Neuron (in vitro differentiated cells): Measurements from ENCODE around the gene FN1.

Source experiments
- H2AFZ ChIP-seq: one replicate; pipeline ENCODE4 v1.6.1; 2013; ENCODE audit warnings: low read depth, mild to moderate bottlenecking, inconsistent platforms, low read length, moderate library complexity
- H3K27me3 ChIP-seq: one replicate; pipeline ENCODE4 v1.6.1; 2013; ENCODE audit warnings: low read length; ENCODE audit not compliant: insufficient read depth
- H3K36me3 ChIP-seq: one replicate; pipeline ENCODE4 v1.6.1; 2013; ENCODE audit warnings: low read length; ENCODE audit not compliant: insufficient read depth
- H3K4me1 ChIP-seq: one replicate; pipeline ENCODE4 v1.6.1; 2013; ENCODE audit warnings: low read length; ENCODE audit not compliant: insufficient read depth
- H3K4me3 ChIP-seq: 2 replicates; pipeline ENCODE4 v1.5.1; 2013; ENCODE audit warnings: mild to moderate bottlenecking, low read length, moderate library complexity
- H3K9me3 ChIP-seq: one replicate; pipeline ENCODE4 v1.6.1; 2013; ENCODE audit warnings: low read length

Gene FN1

GRCh38 chr2:215436705-215437565 is 1.1 kb upstream of the FN1 start:
- Histone ChIP-seq H3K9me3 (no peaks in the 10 kb centered on the region), H3K4me1 (peaks cover 19% of the 10 kb centered on the region), H3K36me3 (peaks cover 4% of the 10 kb centered on the region), H3K4me3 (peak overlapping the region; percentile 94), H3K27me3 (no peaks in the 10 kb centered on the region), H2AFZ (peak overlapping the region; percentile 91)

DNA sequence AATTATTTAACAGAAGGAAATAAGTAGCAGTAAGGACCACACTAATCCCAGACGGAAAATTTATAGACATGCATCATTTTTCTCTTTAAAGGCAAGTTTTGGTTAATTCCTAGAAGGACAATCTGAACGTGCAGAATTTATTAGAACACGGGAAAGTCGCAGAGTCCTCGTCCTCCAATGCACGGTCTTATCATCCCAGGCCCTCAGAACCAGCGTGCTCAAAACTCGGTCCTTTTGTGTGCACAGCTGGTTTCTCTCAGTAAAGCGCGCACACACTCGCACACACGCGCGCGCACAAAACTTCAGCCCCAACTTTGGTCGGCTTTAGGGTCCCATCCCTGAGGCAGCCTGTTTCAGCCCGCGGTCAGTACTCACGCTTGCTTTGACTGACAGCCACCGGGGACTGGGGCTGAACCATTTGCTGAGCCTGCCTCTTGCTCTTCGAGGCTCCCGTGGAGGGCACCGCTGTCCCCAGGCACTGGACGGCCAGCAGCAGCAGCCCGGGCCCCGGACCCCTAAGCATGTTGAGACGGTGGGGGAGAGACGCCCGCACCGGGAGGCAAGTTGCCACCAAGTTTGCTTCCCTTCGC is 493 bp downstream of the FN1 start:
- Histone ChIP-seq H2AFZ (peak overlapping the region; percentile 92), H3K36me3 (peaks cover 11% of the 10 kb centered on the region), H3K27me3 (no peaks in the 10 kb centered on the region), H3K4me3 (peak overlapping the region; percentile 94), H3K4me1 (peaks cover 19% of the 10 kb centered on the region), H3K9me3 (no peaks in the 10 kb centered on the region)

- Histone ChIP-seq H2AFZ (peak overlapping the region; percentile 92), H3K36me3 (peaks cover 12% of the 10 kb centered on the region), H3K4me3 (peak overlapping the region; percentile 94), H3K27me3 (no peaks in the 10 kb centered on the region), H3K9me3 (no peaks in the 10 kb centered on the region), H3K4me1 (peaks cover 19% of the 10 kb centered on the region)
These were observed 1.2 kb downstream of the FN1 start for GRCh38 chr2:215434447-215435279.

DNA sequence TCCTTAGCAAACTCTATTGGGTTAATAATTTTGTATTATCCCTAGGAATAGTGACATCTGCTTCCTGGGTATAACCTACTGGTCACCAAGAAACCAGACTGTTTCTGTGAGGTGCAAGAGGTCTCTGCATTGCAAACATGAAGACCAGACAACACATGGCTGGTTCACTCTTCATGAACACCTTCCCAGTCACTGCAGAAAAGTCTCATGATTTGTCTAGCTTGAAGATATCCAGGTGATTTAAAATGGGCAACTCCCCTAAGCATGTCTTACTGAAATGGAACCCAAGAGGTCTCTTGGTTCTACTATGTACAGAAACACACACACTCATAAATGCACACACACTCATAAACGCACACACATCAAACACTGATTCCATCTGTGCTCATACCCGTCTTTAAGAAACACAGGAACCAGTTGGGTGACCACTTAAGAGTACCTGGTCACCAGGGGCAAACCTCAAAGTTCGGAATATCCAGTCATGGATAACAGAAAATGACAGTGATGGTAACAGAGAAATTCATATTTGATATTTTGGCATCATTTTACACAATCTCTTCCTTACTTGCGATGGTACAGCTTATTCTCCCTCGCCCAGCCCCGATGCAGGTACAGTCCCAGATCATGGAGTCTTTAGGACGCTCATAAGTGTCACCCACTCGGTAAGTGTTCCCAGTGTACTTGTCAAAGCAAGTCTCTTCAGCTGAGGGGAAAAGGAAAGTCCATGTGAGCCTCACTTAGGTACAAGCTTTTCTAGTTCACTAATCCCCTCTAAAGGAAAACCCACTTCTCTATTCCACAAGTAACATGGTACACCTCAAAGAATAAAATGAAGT is 2.9 kb downstream of the FN1 start:
- H3K4me1 ChIP-seq, result peaks cover 19% of the 10 kb centered on the region
- H3K36me3 ChIP-seq, result peaks cover 12% of the 10 kb centered on the region
- no peaks in the 10 kb centered on the region for H3K27me3 ChIP-seq
- no peak overlapping the region for H3K4me3 ChIP-seq
- H2AFZ ChIP-seq, result no peak overlapping the region
- no peaks in the 10 kb centered on the region for H3K9me3 ChIP-seq

DNA sequence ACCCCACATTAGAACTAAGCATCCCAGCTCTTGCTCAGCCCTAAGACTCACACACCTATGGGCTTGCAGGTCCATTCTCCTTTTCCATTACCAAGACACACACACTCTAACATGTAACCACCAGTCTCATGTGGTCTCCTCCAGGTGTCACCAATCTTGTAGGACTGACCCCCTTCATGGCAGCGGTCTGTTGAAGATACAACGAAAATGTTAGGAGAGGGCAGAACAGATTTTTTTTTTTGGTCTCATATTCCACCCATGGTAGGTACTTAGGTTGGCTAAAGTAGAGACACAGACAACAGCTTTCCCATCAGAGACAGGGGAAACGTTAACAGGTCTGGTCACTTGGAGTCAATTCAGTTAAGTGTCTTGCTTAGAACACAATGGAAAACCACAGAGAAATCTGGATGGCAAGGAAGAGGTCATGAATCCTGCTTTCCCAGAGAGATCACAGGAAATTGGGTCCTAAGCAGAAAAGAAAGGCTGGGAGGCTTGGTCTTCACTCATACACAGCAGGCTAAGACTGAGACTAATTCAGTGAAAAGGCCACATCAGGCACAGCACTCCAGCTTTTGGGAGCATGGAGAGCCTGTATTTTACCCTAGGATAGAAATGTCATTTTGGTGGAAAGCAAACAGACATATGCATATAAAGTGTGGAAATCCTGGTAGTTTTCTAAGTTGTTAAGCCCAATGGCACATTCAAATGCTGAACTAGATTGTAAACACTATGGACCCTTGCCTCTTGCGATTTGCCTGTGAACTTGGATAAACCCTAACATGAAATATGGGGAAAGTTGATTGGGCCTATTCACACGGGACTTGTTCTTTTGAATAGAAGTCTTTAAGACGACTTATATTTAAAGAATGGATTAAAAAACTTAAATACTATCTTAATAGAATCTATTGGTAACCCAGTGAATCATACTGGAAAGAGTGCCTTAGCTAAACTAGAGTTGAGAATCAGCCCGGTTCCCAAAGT is 3.8 kb downstream of the FN1 start:
- H3K9me3 ChIP-seq, result no peaks in the 10 kb centered on the region
- H3K36me3 ChIP-seq, result peaks cover 18% of the 10 kb centered on the region
- H3K27me3 ChIP-seq, result no peaks in the 10 kb centered on the region
- no peak overlapping the region for H2AFZ ChIP-seq
- H3K4me3 ChIP-seq, result no peak overlapping the region
- peaks cover 15% of the 10 kb centered on the region for H3K4me1 ChIP-seq

- H3K9me3 ChIP-seq, result no peaks in the 10 kb centered on the region
- H3K36me3 ChIP-seq, result peaks cover 21% of the 10 kb centered on the region
- peaks cover 8% of the 10 kb centered on the region for H3K4me1 ChIP-seq
- H2AFZ ChIP-seq, result no peak overlapping the region
- no peak overlapping the region for H3K4me3 ChIP-seq
- no peaks in the 10 kb centered on the region for H3K27me3 ChIP-seq
These were observed 4.6 kb downstream of the FN1 start for GRCh38 chr2:215431290-215431689.

DNA sequence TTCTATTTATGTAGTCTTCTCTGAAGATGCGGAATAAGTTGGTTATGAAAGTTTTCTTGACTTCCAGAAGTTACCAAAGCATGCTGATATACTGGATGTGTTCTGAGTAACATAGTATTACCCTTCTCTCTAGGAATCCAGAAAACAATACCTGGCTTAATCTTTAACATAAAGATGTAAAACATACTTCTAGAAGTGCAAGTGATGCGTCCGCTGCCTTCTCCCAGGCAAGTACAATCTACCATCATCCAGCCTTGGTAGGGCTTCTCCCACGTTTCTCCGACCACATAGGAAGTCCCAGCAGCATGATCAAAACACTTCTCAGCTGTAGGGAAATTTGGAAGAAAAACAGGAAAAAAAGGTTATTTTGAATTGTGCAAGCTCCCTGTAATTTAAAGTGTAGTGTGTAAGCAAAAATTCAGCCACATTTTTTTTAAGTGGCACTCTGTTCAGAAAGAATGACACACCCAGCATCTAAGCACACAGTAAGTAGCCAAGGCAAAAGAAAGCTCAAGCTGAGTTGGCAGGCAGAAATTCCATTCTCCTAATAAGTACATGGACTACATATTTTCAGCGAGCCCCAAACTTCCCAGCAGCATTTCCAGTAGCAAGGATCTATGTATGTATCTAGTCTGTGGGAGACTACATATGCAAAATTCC is 5.2 kb downstream of the FN1 start:
- Histone ChIP-seq H3K27me3 (no peaks in the 10 kb centered on the region), H3K4me1 (peaks cover 8% of the 10 kb centered on the region), H2AFZ (no peak overlapping the region), H3K36me3 (peaks cover 21% of the 10 kb centered on the region), H3K4me3 (no peak overlapping the region), H3K9me3 (no peaks in the 10 kb centered on the region)

DNA sequence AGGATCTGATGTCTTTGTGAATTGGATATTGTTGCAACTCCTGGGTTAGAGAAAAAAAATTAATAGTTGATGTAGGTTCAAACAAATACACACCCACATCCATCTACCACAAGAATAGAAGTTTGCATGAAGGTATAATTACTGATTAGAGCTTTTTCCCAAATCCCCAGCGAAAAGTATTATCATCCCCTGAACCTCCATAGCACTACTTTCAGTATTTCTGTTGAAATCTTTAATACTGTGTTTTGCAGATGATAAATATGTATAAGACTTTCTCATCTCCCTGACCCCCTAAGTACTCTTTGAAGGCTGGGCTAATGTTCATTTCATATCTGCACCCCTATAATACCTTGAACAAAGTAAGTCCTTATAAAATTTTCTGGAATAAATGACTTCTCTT is 6.4 kb downstream of the FN1 start:
- H2AFZ ChIP-seq, result no peak overlapping the region

GRCh38 chr2:215428060-215428910 is 7.6 kb downstream of the FN1 start:
- Histone ChIP-seq H3K4me1 (no peaks in the 10 kb centered on the region), H3K4me3 (no peak overlapping the region), H3K9me3 (no peaks in the 10 kb centered on the region), H2AFZ (no peak overlapping the region), H3K36me3 (peaks cover 32% of the 10 kb centered on the region), H3K27me3 (no peaks in the 10 kb centered on the region)

More for the DNA sequence above, 6.4 kb downstream of the FN1 start:
- Histone ChIP-seq H3K4me3 (no peak overlapping the region), H3K27me3 (no peaks in the 10 kb centered on the region), H3K9me3 (no peaks in the 10 kb centered on the region), H3K4me1 (no peaks in the 10 kb centered on the region), H3K36me3 (peaks cover 21% of the 10 kb centered on the region)

DNA sequence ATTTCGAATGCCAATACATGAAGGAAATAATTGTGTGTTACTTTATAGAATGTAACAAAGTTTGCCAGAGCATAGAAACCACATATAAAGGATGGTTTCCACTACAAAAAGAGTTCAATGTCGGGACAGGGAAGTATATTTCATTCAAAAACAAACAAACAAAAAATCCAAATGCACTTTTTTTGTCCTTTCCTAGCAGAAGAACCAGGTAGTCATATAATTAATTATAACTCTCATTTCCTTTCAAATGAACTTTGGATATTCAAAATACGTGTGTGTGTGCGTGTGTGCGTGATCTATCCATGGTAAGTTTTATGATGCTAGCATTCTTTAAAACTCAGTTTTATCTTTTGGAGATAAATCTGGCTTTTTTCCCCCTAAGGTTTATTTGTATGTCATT is 8.3 kb downstream of the FN1 start:
- Histone ChIP-seq H3K36me3 (peaks cover 38% of the 10 kb centered on the region), H2AFZ (no peak overlapping the region), H3K4me3 (no peak overlapping the region), H3K4me1 (no peaks in the 10 kb centered on the region), H3K9me3 (no peaks in the 10 kb centered on the region), H3K27me3 (no peaks in the 10 kb centered on the region)
